GM21576 (cell line): ENCODE data around the gene ANP32B.

Source experiments
- ATAC-seq: cut with Tn5 transposase; IDR thresholded peaks from one replicate; pipeline ENCODE4 v1.9.1; 2021; ENCODE audit warnings: mild to moderate bottlenecking, moderate library complexity; ENCODE audit not compliant: unreplicated experiment

The ANP32B gene

GRCh38 chr9:98021306-98022040, 38.3 kb downstream of the ANP32B start:
- no peak for ATAC-seq

DNA sequence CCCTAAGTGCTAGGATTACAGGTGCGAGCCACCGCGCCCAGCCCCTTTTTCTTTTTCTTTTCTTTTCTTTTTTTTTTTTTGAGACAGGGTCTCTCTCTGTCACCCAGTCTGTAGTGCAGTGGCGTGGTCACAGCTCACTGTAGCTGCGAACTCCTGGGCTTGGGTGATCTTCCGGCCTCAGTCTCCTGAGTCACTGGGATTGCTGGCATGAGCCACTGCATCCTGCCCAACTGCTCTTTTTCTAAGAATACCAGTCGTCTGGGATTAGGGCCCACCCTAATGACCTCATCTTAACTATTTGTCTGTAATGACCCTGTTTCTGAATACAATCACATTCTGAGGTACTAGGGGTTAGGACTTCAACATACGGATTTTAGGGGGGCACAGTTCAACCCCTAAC, 39.3 kb downstream of the ANP32B start:
- ATAC-seq, result no peak

DNA sequence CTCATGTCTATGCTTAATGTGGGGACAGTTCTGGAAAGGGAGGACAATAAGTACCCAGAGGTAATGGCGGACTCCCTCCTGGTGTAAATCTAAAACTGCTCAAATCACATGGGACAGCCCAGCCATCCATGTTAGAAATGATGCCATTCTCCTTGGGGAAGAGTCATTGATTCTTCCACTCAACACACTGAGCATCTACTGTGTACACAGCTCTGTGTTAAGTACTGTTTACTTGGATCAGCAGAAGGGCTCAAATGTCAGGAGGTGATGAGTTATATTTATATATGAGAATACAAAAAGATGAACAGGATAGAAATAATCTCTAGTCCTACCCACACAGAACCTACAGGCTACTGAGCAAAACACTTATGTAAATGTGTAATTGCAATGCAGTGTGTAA, 41.6 kb downstream of the ANP32B start:
- no peak for ATAC-seq

DNA sequence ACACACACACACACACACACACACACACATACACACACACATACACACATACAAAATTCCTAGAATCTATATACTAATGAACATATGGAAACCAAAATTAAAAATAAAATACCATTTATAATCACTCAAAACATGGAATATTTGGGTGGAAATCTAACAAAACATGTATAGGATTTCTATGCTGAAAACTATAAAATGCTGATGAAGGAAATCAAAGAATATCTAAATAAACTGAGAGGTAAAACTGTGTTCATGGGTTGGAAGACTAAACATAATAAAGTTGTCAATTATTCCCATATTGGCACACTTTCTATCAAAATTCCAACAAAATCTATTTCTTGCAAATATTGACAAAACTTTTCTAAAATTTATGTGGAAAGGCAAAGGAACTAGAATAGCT, 48.0 kb downstream of the ANP32B start:
- no peak for ATAC-seq

GRCh38 chr9:98031935-98032334, 48.8 kb downstream of the ANP32B start:
- ATAC-seq, result no peak

- ATAC-seq, result peak; percentile 37
Measured at GRCh38 chr9:98034593-98035546, 51.7 kb downstream of the ANP32B start.

DNA sequence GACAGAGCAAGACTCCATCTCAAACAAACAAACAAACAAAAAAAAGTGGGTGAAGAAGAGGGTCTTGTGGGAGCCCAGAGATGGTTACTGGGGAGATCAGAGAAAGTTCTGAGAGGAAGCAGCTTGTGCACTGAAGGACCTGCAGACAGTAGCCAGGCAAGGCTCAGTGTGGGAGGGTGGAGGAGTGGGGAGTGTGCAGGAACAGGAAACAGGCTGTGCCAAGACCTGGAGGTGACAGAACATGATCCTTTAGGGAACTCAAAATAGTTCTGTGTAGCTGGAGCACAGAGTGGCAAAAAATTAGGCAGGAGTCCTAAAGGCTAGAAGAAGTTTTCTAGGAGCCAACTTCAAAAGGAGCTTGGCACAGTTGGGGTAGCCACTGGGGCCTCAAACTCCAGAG, 54.2 kb downstream of the ANP32B start:
- no peak for ATAC-seq

DNA sequence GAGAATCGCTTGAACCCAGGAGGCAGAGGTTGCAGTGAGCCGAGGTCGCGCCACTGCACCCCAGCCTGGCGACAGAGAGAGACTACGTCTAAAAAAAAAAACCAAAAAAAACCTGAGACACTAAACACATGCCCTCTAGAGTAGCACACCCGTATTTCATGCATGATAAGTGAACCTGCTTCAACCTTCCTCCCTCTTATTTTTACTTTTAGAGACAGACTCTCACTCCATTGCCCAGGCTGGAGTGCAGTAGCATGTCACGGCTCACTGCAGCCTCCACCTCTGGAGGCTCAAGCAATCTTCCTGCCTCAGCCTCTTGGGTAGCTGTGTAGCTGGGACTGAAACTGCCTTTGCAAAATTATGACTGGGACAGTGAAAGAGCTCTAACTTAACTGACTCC, 55.8 kb downstream of the ANP32B start:
- peak; percentile 48 for ATAC-seq

GRCh38 chr9:98039607-98040017, 56.5 kb downstream of the ANP32B start:
- peak; percentile 38 for ATAC-seq

DNA sequence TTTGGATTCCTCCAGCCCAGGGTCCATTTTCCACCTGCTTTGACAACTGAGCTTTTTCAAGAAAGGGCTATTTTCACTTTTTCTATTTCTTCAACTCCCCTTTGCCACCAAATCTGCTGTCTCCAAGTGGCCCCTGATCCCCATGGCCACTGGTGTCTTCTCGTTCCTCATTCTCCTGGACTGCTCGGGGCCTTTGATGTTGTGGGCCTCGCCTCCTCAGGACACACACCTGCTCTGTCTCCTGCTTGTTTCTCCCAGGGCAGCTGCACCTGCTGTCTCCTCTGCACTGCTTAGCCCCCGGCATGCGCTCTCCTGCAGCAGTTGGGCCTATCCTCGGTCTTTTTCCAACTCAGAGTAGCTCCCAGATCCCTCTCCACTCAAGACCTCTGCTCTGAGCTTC, 57.1 kb downstream of the ANP32B start:
- no peak for ATAC-seq

GRCh38 chr9:98043915-98044314, 60.8 kb downstream of the ANP32B start:
- no peak for ATAC-seq

- ATAC-seq, result peak; percentile 80
Measured at GRCh38 chr9:98045234-98046179, 62.4 kb downstream of the ANP32B start.

DNA sequence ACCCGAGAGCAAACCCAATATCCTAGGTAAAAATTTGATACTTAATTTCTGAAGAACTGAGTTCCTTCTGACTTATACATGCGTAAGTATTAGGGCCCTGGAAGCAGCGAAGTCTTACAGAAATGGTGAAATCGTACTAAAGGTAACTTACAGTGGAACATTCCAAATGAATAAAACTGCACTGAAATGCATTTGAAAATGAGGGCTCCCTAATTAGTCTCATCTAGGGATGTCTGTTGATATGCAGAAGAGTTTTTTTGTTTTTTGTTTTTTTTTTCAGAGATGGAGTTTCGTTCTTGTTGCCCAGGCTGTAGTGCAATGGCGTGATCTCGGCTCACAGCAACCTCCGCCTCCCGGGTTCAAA, 63.0 kb downstream of the ANP32B start:
- no peak for ATAC-seq

- no peak for ATAC-seq
Measured at GRCh38 chr9:98047002-98047401, 63.9 kb downstream of the ANP32B start.

GRCh38 chr9:98049288-98050072, 66.3 kb downstream of the ANP32B start:
- no peak for ATAC-seq

DNA sequence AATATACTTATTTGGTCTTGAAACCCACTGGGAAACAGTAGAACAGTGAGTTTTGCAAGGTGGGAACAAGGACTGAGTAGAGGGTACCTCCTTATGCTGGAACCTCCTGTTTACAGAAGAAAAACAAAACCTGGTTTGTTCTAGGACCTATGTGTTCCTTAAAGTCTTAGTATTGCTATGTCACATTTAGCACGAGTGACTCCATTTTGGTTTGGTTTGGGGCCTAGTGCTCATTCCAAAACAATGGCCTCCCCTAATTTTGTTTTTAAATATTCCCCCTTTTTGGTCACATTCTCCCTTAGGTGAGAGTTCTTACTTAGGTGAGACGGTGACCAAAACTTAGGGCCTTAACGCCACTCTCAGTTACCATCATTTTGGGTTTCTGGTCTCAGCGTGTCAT, 67.2 kb downstream of the ANP32B start:
- no peak for ATAC-seq

GRCh38 chr9:98054376-98054951, 71.3 kb downstream of the ANP32B start:
- ATAC-seq, result no peak

- ATAC-seq, result peak; percentile 90
Measured at GRCh38 chr9:98056269-98057137, 73.4 kb downstream of the ANP32B start, which contains the start of gene NANS. TSS of gene NANS (plus strand) at chr9:98056732. CDS start at chr9:98056809, 77 bp downstream.
